A549 (cell line): Measurements from ENCODE around the gene CTIF. TPM values are rescaled to one million over a fixed set of nuclear protein-coding genes. Genes with fewer than 3 reads are reported as not detected.

Experiments used
- ATAC-seq, 2 experiments: fragments of 200-7000 bp in 1 of 2; fragments of >200 bp in 1 of 2; cut with Nextera tagmentation in 1 of 2; cut with Tn5 transposase in 1 of 2; 3 replicates each; pipeline versions ENCODE4 v1.8.0 to v1.9.1; 2018 to 2020; ENCODE audit warnings: mild to moderate bottlenecking in 1 of 2, moderate library complexity in 1 of 2
- CTCF ChIA-PET: fragments of 300-600 bp; sonication (Branson Sonifier 250); formaldehyde crosslinking; extraction: SDS; loops from one replicate; lab custom pipeline; 2021; ENCODE audit warnings: antibody characterized with exemption, inconsistent platforms; lab: Yijun Ruan, JAX
- POLR2A ChIA-PET: fragments of 350-600 bp; formaldehyde crosslinking; extraction: SDS; loops from one replicate; lab custom pipeline; 2021; ENCODE audit warnings: antibody characterized with exemption, inconsistent platforms; lab: Yijun Ruan, JAX
- DNase-seq, 2 experiments: peaks; one replicate each; pipeline versions ENCODE4 v3.0.0 to v3.0.0-alpha.2; 2011 to 2016; ENCODE audit warnings: low read depth in 1 of 2, low spot score in 1 of 2
- FAIRE-seq: peaks from 2 replicates; lab custom pipeline; 2011; peaks lifted over from hg19 to GRCh38; lab: Jason Lieb, UNC
- H3K27ac ChIP-seq, 2 experiments: fragments of >200 bp; sonication (Bioruptor Twin); formaldehyde crosslinking; 3 replicates each; pipeline ENCODE4 v1.5.1; 2016 to 2017
- H3K4me1 ChIP-seq: fragments of >200 bp; sonication (Bioruptor Twin); formaldehyde crosslinking; 3 replicates; pipeline ENCODE4 v1.6.1; 2016
- H3K4me2 ChIP-seq: fragments of >200 bp; sonication (Bioruptor Twin); formaldehyde crosslinking; 3 replicates; pipeline ENCODE4 v1.6.1; 2016
- H3K4me3 ChIP-seq: fragments of >200 bp; sonication (Bioruptor Twin); formaldehyde crosslinking; 3 replicates; pipeline ENCODE4 v1.5.1; 2016
- H3K9me3 ChIP-seq: fragments of >200 bp; sonication (Bioruptor Twin); formaldehyde crosslinking; 3 replicates; pipeline ENCODE4 v1.6.1; 2016
- BCL3 ChIP-seq: fragments of >200 bp; sonication (Bioruptor Twin); formaldehyde crosslinking; IDR thresholded peaks from 3 replicates; pipeline ENCODE4 v1.6.1; 2016
- CBX2 ChIP-seq: fragments of 200-600 bp; sonication (generic); IDR thresholded peaks from 2 replicates; pipeline ENCODE4 v1.6.1; 2016; ENCODE audit warnings: low read depth, mild to moderate bottlenecking, borderline replicate concordance
- CBX8 ChIP-seq: fragments of 200-600 bp; sonication (generic); IDR thresholded peaks from 2 replicates; pipeline ENCODE4 v1.6.1; 2016
- E2F6 ChIP-seq: IDR thresholded peaks from 2 replicates; pipeline ENCODE4 v1.6.1; 2012; ENCODE audit warnings: low read depth, borderline replicate concordance
- EHF ChIP-seq: fragments of 250-450 bp; sonication (Bioruptor Pico); IDR thresholded peaks from 2 replicates; pipeline ENCODE4 v1.5.0; 2020; ENCODE audit warnings: mild to moderate bottlenecking
- FOSL2 ChIP-seq, 2 experiments: fragments of 450-650 bp in 1 of 2; fragments of >200 bp in 1 of 2; sonication (Bioruptor Twin) in 1 of 2; formaldehyde crosslinking; IDR thresholded peaks; 2 replicates each; pipeline versions ENCODE4 v1.5.0 to v1.6.1; 2016 to 2020; ENCODE audit warnings: mild to moderate bottlenecking in 1 of 2, moderate library complexity in 1 of 2
- HEYL ChIP-seq: fragments of 250-450 bp; sonication (Bioruptor Pico); IDR thresholded peaks from 2 replicates; pipeline ENCODE4 v1.8.0; 2021; ENCODE audit warnings: mild to moderate bottlenecking, moderate library complexity
- HOXA7 ChIP-seq: fragments of 250-450 bp; sonication (Bioruptor Pico); IDR thresholded peaks from 2 replicates; pipeline ENCODE4 v1.5.0; 2020; ENCODE audit warnings: mild to moderate bottlenecking, moderate library complexity
- KDM5A ChIP-seq: fragments of 200-600 bp; sonication (generic); IDR thresholded peaks from 2 replicates; pipeline ENCODE4 v1.6.1; 2016; ENCODE audit warnings: antibody characterized with exemption, mild to moderate bottlenecking
- MYC ChIP-seq: IDR thresholded peaks from 2 replicates; pipeline ENCODE4 v1.6.1; 2012; ENCODE audit warnings: mild to moderate bottlenecking, inconsistent platforms, low read length, improper control_type of control experiment, borderline replicate concordance
- NFE2L2 ChIP-seq: fragments of 150-350 bp; conservative IDR thresholded peaks from 2 replicates; pipeline ENCODE4 v1.6.1; 2014; ENCODE audit warnings: low read length
- NPAS2 ChIP-seq: fragments of 250-450 bp; sonication (Bioruptor Pico); IDR thresholded peaks from 2 replicates; pipeline ENCODE4 v1.8.0; 2022; ENCODE audit warnings: mild to moderate bottlenecking, moderate library complexity, borderline replicate concordance
- PBX3 ChIP-seq: IDR thresholded peaks from 2 replicates; pipeline ENCODE4 v1.6.1; 2012
- PHF8 ChIP-seq: fragments of 200-600 bp; sonication (generic); IDR thresholded peaks from 2 replicates; pipeline ENCODE4 v1.6.1; 2016; ENCODE audit warnings: low read depth, mild to moderate bottlenecking, antibody characterized with exemption, moderate library complexity, borderline replicate concordance
- POLR2AphosphoS2 ChIP-seq: conservative IDR thresholded peaks from 2 replicates; pipeline ENCODE4 v1.6.1; 2012; ENCODE audit warnings: low read length, improper control_type of control experiment, inconsistent platforms
- REST ChIP-seq: fragments of 200-600 bp; sonication (generic); IDR thresholded peaks from 2 replicates; pipeline ENCODE4 v1.6.1; 2016; ENCODE audit warnings: antibody characterized with exemption, mild to moderate bottlenecking, moderate library complexity
- SREBF2 ChIP-seq: fragments of 450-650 bp; IDR thresholded peaks from 2 replicates; pipeline ENCODE4 v1.6.1; 2014; ENCODE audit warnings: mild to moderate bottlenecking, moderate library complexity
- TFCP2L1 ChIP-seq: fragments of 250-450 bp; sonication (Bioruptor Pico); IDR thresholded peaks from 2 replicates; pipeline ENCODE4 v1.5.0; 2021; ENCODE audit warnings: mild to moderate bottlenecking
- USF2 ChIP-seq: fragments of 450-650 bp; IDR thresholded peaks from 2 replicates; pipeline ENCODE4 v1.6.1; 2014; ENCODE audit warnings: antibody characterized with exemption
- ZSCAN20 ChIP-seq: fragments of 250-450 bp; sonication (Bioruptor Pico); IDR thresholded peaks from 2 replicates; pipeline ENCODE4 v1.8.0; 2022; ENCODE audit warnings: mild to moderate bottlenecking, moderate library complexity
- WGBS: methylation state at CpG from one replicate; pipeline ENCODE4 v1.1.6; 2017; ENCODE audit errors: missing lambda C conversion rate; 5-methylcytosine and 5-hydroxymethylcytosine counted together
- polyA plus RNA-seq, 4 experiments: library from polyadenylated mRNA; depleted of rRNA in 3 of 4; stranded (reverse); fragments of >200 nt; fragmentation: RNase III in 1 of 4; extraction: RNeasy Plus Mini Kit Qiagen cat#74134 plus additional on column Dnase treatment in 1 of 4; gene quantifications; 2 replicates in 3 of 4; 3 replicates in 1 of 4; pipeline ENCODE4 v1.2.3, GENCODE V29; 2011 to 2017
- TF ChIP-seq, protein P1 (sequence below): fragments of 150-350 bp; IDR thresholded peaks from 2 replicates; pipeline ENCODE4 v1.6.1; 2014; ENCODE audit warnings: low read depth, mild to moderate bottlenecking, low read length
- TF ChIP-seq, protein P2 (sequence below): fragments of 250-450 bp; sonication (Bioruptor Pico); IDR thresholded peaks from 2 replicates; pipeline ENCODE4 v1.5.0; 2021; ENCODE audit warnings: mild to moderate bottlenecking, moderate library complexity, borderline replicate concordance

Gene CTIF
- polyA plus RNA-seq, 2 of the 4 experiments (the other 2 are of a cell fraction), result 17.0 to 24.7 TPM

- TF ChIP-seq EHF (CRISPR knock-in tag) (no peak), KDM5A (no peak), HEYL (CRISPR knock-in tag) (no peak), CBX8 (no peak), USF2 (no peak), E2F6 (no peak), CBX2 (no peak)
These were observed 167.9 kb downstream of the CTIF start (continued) for GRCh38 chr18:48706731-48707130.

DNA sequence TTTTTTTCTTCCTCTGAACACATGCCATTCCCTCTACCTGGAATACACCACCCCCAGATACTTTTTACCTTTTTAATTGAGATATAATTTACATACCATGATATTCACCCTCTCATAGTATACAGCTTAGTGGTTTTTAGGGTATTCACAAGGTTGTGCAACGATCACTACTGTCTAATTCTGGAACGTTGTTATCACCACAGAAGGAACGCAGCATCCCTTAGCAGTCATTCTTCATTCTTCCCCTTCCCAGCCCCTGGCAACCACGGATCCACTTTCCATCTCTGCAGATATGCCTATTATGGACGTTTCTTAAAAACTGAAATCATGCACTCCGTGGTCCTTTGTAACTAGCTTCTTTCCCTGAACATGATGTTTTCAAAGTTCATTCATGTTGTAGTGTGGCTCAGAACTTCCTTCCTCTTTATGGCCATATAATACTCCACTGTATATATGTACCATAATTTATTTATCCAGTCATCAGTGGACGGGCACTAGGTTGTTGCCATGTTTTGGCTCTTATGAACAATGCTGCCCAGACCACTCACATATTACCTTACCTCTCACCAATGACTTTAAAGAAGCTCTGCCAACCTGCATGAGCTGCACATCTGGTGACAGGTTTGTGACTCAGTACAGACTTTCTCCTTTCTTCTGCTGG, 168.9 kb downstream of the CTIF start:
- Histone ChIP-seq H3K27ac (no peak overlapping the region), H3K4me3 (no peak overlapping the region), H3K4me1 (no peaks in the 10 kb centered on the region)
- DNase-seq, result no peak
- FAIRE-seq, result no peak
- WGBS, result 78% methylated on average over 7 of the region's 7 CpGs
- TF ChIP-seq FOSL2 (IDR thresholded peaks at IDR 0.05) (no peak), FOSL2 (CRISPR knock-in tag; IDR thresholded peaks at IDR 0.05) (no peak), CBX2 (no peak), MYC (no peak), PBX3 (no peak), ZSCAN20 (no peak), NPAS2 (CRISPR knock-in tag) (no peak), BCL3 (no peak), KDM5A (no peak), CBX8 (no peak), REST (no peak), NFE2L2 (no peak), SREBF2 (no peak), HOXA7 (no peak), PHF8 (no peak), POLR2AphosphoS2 (no peak), TFCP2L1 (CRISPR knock-in tag) (no peak)
- TF ChIP-seq, protein P1, sequence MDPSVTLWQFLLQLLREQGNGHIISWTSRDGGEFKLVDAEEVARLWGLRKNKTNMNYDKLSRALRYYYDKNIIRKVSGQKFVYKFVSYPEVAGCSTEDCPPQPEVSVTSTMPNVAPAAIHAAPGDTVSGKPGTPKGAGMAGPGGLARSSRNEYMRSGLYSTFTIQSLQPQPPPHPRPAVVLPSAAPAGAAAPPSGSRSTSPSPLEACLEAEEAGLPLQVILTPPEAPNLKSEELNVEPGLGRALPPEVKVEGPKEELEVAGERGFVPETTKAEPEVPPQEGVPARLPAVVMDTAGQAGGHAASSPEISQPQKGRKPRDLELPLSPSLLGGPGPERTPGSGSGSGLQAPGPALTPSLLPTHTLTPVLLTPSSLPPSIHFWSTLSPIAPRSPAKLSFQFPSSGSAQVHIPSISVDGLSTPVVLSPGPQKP, result no peak
- TF ChIP-seq, protein P2, sequence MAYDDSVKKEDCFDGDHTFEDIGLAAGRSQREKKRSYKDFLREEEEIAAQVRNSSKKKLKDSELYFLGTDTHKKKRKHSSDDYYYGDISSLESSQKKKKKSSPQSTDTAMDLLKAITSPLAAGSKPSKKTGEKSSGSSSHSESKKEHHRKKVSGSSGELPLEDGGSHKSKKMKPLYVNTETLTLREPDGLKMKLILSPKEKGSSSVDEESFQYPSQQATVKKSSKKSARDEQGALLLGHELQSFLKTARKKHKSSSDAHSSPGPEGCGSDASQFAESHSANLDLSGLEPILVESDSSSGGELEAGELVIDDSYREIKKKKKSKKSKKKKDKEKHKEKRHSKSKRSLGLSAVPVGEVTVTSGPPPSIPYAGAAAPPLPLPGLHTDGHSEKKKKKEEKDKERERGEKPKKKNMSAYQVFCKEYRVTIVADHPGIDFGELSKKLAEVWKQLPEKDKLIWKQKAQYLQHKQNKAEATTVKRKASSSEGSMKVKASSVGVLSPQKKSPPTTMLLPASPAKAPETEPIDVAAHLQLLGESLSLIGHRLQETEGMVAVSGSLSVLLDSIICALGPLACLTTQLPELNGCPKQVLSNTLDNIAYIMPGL, result no peak
- TF ChIP-seq, all 56 proteins: peak for 0
- POLR2A ChIA-PET, result no interaction called here
- Histone ChIP-seq H3K4me2 (no peak overlapping the region), H3K9me3 (no peaks in the 10 kb centered on the region)
- no peak for ATAC-seq
- CTCF ChIA-PET, result interaction anchor here (1.2 kb wide), 1 partner anchor 31 kb away, joined by 3 read pairs; no protein-coding TSS in a partner anchor
